Sigmoid colon (tissue), 7 donors: Measurements from ENCODE around the gene TCEANC. TPM values are rescaled to one million over a fixed set of nuclear protein-coding genes. Genes with fewer than 3 reads are reported as not detected.
"Not testable (repeated sequence)": the region's sequence is repeated elsewhere in the genome, so short reads cannot be mapped to it uniquely, and the experiment has no call there.

Experiments
- DNase-seq: peaks from one replicate; pipeline ENCODE4 v3.0.0-alpha.2; 2019
- H3K27ac ChIP-seq, 4 donors: fragments of 200-600 bp; sonication (generic); one replicate each; pipeline ENCODE4 v1.5.1; 2016 to 2019; ENCODE audit warnings: mild to moderate bottlenecking in 1 of 4
- H3K27me3 ChIP-seq, 3 donors: fragments of 200-600 bp; sonication (generic); one replicate each; pipeline ENCODE4 v1.5.1; 2019; ENCODE audit warnings: mild to moderate bottlenecking in 1 of 3
- H3K36me3 ChIP-seq, 4 donors: fragments of 200-600 bp; sonication (generic); one replicate each; pipeline ENCODE4 v1.5.1; 2016 to 2019
- H3K4me1 ChIP-seq, 4 donors: fragments of 200-600 bp; sonication (generic); one replicate each; pipeline ENCODE4 v1.5.1; 2017 to 2019
- H3K4me3 ChIP-seq, 4 donors: fragments of 200-600 bp; sonication (generic); one replicate each; pipeline ENCODE4 v1.5.1; 2017 to 2019; ENCODE audit warnings: mild to moderate bottlenecking in 2 of 4, moderate library complexity in 1 of 4
- H3K9me3 ChIP-seq, 4 donors: fragments of 200-600 bp in 3 of 4; sonication (generic) in 3 of 4; one replicate each; pipeline versions ENCODE4 v1.5.1 to v1.6.1; 2013 to 2019
- EP300 ChIP-seq, 4 donors: sonication (generic); formaldehyde crosslinking; IDR thresholded peaks; one replicate each; pipeline ENCODE4 v1.6.1; 2017; ENCODE audit warnings: antibody characterized with exemption in 4 of 4
- POLR2A ChIP-seq, 2 donors: fragments of 450-650 bp; IDR thresholded peaks; one replicate each; pipeline ENCODE4 v1.6.1; 2016; ENCODE audit warnings: antibody characterized with exemption in 2 of 2, mild to moderate bottlenecking in 2 of 2, moderate library complexity in 2 of 2
- POLR2AphosphoS5 ChIP-seq, 4 donors: sonication (generic); formaldehyde crosslinking; IDR thresholded peaks; one replicate each; pipeline ENCODE4 v1.6.1; 2017; ENCODE audit warnings: antibody characterized with exemption in 4 of 4
- WGBS, 2 donors: extraction: QIAGEN DNeasy Blood & Tissue Kit; methylation state at CpG; one replicate each; pipeline ENCODE4 v1.1.7; 2013; 5-methylcytosine and 5-hydroxymethylcytosine counted together
- intact Hi-C: fragments of 100-400 bp; cut with DNase I; formaldehyde crosslinking; loops from one replicate; pipeline ENCODE4 v1.15.1; 2023
- polyA plus RNA-seq, 3 donors: library from polyadenylated mRNA; stranded (reverse); fragments of 200-250 nt; gene quantifications; one replicate each; pipeline ENCODE4 v1.2.3, GENCODE V29; 2013
- total RNA-seq, 4 donors: library from RNA; depleted of rRNA; stranded (reverse); fragments of >200 nt; gene quantifications; one replicate each; pipeline ENCODE4 v1.1.0, GENCODE V29; 2016
- TF ChIP-seq, protein P1 (sequence below), 4 experiments: fragments of 450-650 bp in 3 of 4; fragments of 200-600 bp in 1 of 4; IDR thresholded peaks; one replicate each; pipeline ENCODE4 v1.5.1; 2016 to 2019; ENCODE audit warnings: antibody characterized with exemption in 4 of 4, mild to moderate bottlenecking in 3 of 4, moderate library complexity in 2 of 4
- donor health status: healthy with polysubstance abuse.
- donor health status: Bipolar disorder and iron deficiency.
- donor health status: healthy.

The TCEANC gene
- total and polyA plus RNA-seq, 7 donors = 1.2 to 8.7 (median 2.6) TPM

DNA sequence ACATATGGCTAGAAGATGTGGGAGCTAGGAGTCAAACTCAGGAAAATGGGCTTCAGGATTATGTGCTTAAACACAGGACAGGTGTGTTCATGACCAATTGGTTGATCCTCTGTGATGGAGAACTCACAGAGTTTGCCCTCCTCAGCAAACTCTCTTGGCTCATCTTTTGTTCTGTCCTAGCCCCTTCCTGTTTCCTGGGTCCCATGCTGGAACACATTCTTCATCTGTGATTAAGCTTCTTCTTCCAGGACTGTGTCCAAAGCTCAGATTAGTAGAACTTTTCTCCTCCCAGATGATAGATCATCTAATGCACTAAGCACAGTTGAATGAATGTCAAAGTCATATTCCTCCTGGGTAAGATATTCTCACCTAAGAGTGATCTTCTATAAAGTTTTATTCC is 38.8 kb upstream of the TCEANC start:
- no peaks in the 10 kb centered on the region for H3K4me1 ChIP-seq
- H3K9me3 ChIP-seq = no peaks in the 10 kb centered on the region
- H3K4me3 ChIP-seq = no peak overlapping the region
- no peaks in the 10 kb centered on the region for H3K36me3 ChIP-seq
- intact Hi-C loops = no loop called here
- H3K27ac ChIP-seq = no peak overlapping the region
- TF ChIP-seq POLR2A (IDR thresholded peaks at IDR 0.05) = no peak
- TF ChIP-seq POLR2AphosphoS5 (IDR thresholded peaks at IDR 0.05) = no peak
- DNase-seq = no peak
- H3K27me3 ChIP-seq = no peaks in the 10 kb centered on the region

DNA sequence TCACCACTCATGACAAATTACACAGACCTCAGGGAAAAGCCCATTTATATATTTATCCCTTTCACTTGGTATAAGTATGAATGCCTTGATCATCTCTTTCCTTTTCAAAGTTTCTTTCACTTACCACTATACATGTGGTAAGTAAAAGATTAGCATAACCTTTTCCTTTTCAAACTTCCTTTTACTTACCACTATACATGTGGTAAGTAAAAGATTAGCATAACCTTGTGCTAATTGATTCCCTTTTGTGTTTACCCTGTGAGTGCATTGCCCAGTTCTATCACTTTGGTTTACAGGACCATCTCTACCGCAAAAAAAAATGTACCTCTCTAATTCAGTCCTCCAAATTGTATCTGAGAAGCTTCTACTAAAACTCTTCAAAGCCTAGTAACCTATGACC is 32.7 kb upstream of the TCEANC start:
- DNase-seq = no peak
- 38 to 82% methylated on average over 1 of the region's 1 CpG for WGBS, 2 donors
- TF ChIP-seq POLR2AphosphoS5 (IDR thresholded peaks at IDR 0.05) = no peak
- TF ChIP-seq EP300 (IDR thresholded peaks at IDR 0.05) = no peak
- TF ChIP-seq, protein P1, sequence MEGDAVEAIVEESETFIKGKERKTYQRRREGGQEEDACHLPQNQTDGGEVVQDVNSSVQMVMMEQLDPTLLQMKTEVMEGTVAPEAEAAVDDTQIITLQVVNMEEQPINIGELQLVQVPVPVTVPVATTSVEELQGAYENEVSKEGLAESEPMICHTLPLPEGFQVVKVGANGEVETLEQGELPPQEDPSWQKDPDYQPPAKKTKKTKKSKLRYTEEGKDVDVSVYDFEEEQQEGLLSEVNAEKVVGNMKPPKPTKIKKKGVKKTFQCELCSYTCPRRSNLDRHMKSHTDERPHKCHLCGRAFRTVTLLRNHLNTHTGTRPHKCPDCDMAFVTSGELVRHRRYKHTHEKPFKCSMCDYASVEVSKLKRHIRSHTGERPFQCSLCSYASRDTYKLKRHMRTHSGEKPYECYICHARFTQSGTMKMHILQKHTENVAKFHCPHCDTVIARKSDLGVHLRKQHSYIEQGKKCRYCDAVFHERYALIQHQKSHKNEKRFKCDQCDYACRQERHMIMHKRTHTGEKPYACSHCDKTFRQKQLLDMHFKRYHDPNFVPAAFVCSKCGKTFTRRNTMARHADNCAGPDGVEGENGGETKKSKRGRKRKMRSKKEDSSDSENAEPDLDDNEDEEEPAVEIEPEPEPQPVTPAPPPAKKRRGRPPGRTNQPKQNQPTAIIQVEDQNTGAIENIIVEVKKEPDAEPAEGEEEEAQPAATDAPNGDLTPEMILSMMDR (IDR thresholded peaks at IDR 0.05) = no peak
- TF ChIP-seq POLR2A (IDR thresholded peaks at IDR 0.05) = no peak
- Histone ChIP-seq H3K27ac (no peak overlapping the region), H3K9me3 (no peaks in the 10 kb centered on the region), H3K4me1 (no peaks in the 10 kb centered on the region), H3K27me3 (no peaks in the 10 kb centered on the region), H3K36me3 (no peaks in the 10 kb centered on the region), H3K4me3 (no peak overlapping the region)
- intact Hi-C loops = no loop called here

DNA sequence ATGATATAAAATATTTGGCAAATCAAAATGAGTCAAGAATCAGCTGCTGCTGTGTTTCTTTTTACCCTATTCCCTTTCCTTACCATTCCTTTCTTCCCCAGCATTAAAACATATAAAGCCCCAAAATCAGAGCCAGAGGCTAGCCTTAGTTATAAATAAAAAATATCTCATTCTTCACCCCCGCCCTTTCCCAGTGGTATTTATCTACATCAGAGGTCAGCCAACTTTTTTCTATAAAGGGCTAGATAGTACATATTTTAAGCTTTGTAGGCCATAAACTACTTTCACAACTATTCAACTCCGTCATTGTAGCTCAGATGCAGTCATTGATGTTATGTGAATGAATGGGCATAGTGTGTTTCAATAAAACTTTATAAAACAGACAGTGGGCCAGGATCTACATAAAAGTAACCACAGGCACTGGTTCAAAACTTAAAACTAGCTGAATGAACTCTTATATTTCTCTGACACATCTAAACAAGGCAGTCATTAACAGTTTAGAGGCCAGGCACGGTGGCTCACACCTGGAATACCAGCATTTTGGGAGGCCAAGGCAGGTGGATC is 30.5 kb upstream of the TCEANC start:
- TF ChIP-seq POLR2A (IDR thresholded peaks at IDR 0.05) (no peak), POLR2AphosphoS5 (IDR thresholded peaks at IDR 0.05) (no peak), EP300 (IDR thresholded peaks at IDR 0.05) (no peak)
- TF ChIP-seq, protein P1 (IDR thresholded peaks at IDR 0.05) = no peak
- H3K36me3 ChIP-seq = no peaks in the 10 kb centered on the region
- WGBS, 2 donors = 74 to 84% methylated on average over 3 of the region's 3 CpGs
- no peaks in the 10 kb centered on the region for H3K27me3 ChIP-seq
- intact Hi-C loops = no loop called here
- H3K9me3 ChIP-seq = no peaks in the 10 kb centered on the region
- no peak for DNase-seq
- no peak overlapping the region for H3K27ac ChIP-seq
- H3K4me3 ChIP-seq = no peak overlapping the region
- H3K4me1 ChIP-seq = no peaks in the 10 kb centered on the region

DNA sequence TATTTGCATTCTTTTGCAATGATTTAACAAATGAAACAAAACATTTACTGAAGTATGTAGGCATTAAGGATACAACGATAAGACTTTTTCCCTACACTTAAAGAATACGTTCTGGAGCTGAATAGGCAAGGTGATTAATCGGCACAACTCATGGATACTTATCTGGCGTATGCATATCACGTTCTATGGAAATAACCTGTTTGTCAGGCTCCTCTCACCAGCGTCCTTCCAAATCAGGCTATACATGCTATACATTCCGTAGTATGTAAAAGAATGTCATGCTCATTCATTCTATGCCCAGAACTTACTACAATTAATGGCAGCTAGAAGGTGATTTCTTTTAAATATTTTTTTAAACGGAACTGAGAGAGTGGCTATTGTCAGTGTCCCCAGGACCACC is 25.6 kb upstream of the TCEANC start:
- H3K9me3 ChIP-seq = no peaks in the 10 kb centered on the region
- H3K27me3 ChIP-seq = no peaks in the 10 kb centered on the region
- no peak for TF ChIP-seq POLR2AphosphoS5 (IDR thresholded peaks at IDR 0.05)
- H3K36me3 ChIP-seq = no peaks in the 10 kb centered on the region
- H3K27ac ChIP-seq = no peak overlapping the region
- WGBS, 2 donors = 93 to 94% methylated on average over 8 of the region's 8 CpGs
- intact Hi-C loops = no loop called here
- H3K4me3 ChIP-seq = no peak overlapping the region
- no peak for DNase-seq
- no peaks in the 10 kb centered on the region for H3K4me1 ChIP-seq

DNA sequence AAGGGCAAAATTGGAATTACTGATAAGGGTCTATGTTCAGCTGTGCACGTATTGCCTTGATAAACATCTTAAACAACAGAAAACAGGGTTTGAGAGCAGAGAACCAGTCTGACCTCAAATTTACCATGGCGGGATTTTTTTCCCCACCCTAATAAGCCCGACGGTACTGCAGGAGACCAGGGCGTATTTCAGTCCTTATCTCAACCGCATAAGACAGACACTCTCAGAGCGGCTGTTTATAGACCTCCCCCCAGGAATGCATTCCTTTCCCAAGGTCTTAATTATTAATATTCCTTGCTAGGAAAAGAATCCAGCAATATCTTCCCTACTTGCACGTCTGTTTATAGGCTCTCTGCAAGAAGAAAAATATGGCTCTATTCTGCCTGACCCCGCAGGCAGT is 15.7 kb upstream of the TCEANC start:
- H3K4me3 ChIP-seq, H3K4me1 ChIP-seq, intact Hi-C loops, DNase-seq, H3K36me3 ChIP-seq, H3K27ac ChIP-seq, H3K9me3 ChIP-seq, H3K27me3 ChIP-seq: not testable (repeated sequence)
- WGBS, 2 donors = 93 to 94% methylated on average over 9 of the region's 9 CpGs

DNA sequence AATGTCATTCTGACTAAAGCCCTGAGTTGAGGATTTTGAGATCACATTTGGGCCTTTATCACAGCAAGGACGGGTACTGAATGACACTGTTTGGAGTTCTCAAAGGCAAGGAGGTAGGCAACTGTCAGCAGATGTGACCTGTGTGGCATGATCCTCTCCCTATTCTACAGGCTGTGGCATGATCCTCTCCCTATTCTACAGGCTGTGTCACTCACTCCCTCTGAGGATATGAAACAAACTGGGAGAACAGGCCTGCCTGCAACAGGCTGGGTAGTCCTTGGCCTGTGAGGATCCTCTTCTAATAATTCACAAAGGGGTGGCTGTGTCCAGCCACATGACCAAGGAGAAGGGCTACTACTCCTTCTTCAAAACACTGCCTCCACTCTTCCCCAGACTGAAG is 14.9 kb upstream of the TCEANC start:
- Histone ChIP-seq H3K36me3 (no peaks in the 10 kb centered on the region), H3K9me3 (peaks cover 0 to 4% (median 0%) of the 10 kb centered on the region in 4 donors), H3K27ac (no peak overlapping the region), H3K4me1 (no peaks in the 10 kb centered on the region), H3K4me3 (no peak overlapping the region), H3K27me3 (no peaks in the 10 kb centered on the region)
- 82 to 83% methylated on average over 1 of the region's 1 CpG for WGBS, 2 donors
- TF ChIP-seq, protein P1 (IDR thresholded peaks at IDR 0.05) = no peak
- TF ChIP-seq POLR2A (IDR thresholded peaks at IDR 0.05) (no peak), EP300 (IDR thresholded peaks at IDR 0.05) (no peak), POLR2AphosphoS5 (IDR thresholded peaks at IDR 0.05) (no peak)
- intact Hi-C loops = no loop called here
- DNase-seq = no peak
